ENCODE data around the gene MVP. TPM values are rescaled to one million over a fixed set of nuclear protein-coding genes. Genes with fewer than 3 reads are reported as not detected.
"Not testable (repeated sequence)": the region's sequence is repeated elsewhere in the genome, so short reads cannot be mapped to it uniquely, and the experiment has no call there.

Gene MVP
- total RNA-seq, 1 donor from 2014 or later = 177 TPM

DNA sequence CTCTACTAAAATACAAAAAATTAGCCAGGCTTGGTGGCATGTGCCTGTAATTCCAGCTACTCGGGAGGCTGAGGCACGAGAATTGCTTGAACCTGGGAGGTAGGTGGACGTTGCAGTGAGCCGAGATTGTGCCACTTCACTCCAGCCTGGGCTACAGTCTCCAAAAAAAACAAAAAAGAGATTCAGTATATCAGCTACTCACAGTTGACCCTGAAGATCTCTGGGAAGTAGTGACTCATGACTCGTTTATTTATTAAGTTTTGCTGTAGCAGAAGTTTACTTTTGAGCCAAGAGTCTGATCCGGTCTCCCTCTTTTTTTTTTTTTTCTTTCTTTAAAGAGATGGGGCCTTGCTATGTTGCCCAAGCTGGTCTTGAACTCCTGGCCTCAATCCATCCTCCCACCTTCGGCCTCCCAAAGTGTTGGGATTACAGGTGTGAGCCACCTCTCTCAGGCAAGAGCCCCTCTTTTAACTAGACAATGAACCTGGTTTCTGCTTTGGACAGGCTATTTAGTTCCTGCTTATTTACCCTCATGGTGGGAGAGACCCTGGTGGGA, 4.4 kb downstream of the MVP start:
- ChIA-PET POLR2A (interaction anchor here (2.0 kb wide), 1 partner anchor 8 kb away, joined by 7 read pairs; the partner anchor contains the start of gene PAGR1), CTCF (no interaction called here)
- intact Hi-C loops (cut with micrococcal nuclease) = no loop called here
- peaks cover 37% of the 10 kb centered on the region for H3K4me1 Mint-ChIP-seq
- TF ChIP-seq, protein P1, sequence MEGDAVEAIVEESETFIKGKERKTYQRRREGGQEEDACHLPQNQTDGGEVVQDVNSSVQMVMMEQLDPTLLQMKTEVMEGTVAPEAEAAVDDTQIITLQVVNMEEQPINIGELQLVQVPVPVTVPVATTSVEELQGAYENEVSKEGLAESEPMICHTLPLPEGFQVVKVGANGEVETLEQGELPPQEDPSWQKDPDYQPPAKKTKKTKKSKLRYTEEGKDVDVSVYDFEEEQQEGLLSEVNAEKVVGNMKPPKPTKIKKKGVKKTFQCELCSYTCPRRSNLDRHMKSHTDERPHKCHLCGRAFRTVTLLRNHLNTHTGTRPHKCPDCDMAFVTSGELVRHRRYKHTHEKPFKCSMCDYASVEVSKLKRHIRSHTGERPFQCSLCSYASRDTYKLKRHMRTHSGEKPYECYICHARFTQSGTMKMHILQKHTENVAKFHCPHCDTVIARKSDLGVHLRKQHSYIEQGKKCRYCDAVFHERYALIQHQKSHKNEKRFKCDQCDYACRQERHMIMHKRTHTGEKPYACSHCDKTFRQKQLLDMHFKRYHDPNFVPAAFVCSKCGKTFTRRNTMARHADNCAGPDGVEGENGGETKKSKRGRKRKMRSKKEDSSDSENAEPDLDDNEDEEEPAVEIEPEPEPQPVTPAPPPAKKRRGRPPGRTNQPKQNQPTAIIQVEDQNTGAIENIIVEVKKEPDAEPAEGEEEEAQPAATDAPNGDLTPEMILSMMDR (IDR thresholded peaks at IDR 0.05) = no peak
- ATAC-seq (ENCODE audit: low read depth) (no peak), DNase-seq (no peak)
- H3K9me3 Mint-ChIP-seq = no peaks in the 10 kb centered on the region
- H3K27me3 Mint-ChIP-seq = no peaks in the 10 kb centered on the region
- H3K27ac Mint-ChIP-seq = peak overlapping the region; percentile 12
- H3K4me3 Mint-ChIP-seq = no peak overlapping the region
- H3K36me3 Mint-ChIP-seq (ENCODE audit: low read depth) = peaks cover 22% of the 10 kb centered on the region

DNA sequence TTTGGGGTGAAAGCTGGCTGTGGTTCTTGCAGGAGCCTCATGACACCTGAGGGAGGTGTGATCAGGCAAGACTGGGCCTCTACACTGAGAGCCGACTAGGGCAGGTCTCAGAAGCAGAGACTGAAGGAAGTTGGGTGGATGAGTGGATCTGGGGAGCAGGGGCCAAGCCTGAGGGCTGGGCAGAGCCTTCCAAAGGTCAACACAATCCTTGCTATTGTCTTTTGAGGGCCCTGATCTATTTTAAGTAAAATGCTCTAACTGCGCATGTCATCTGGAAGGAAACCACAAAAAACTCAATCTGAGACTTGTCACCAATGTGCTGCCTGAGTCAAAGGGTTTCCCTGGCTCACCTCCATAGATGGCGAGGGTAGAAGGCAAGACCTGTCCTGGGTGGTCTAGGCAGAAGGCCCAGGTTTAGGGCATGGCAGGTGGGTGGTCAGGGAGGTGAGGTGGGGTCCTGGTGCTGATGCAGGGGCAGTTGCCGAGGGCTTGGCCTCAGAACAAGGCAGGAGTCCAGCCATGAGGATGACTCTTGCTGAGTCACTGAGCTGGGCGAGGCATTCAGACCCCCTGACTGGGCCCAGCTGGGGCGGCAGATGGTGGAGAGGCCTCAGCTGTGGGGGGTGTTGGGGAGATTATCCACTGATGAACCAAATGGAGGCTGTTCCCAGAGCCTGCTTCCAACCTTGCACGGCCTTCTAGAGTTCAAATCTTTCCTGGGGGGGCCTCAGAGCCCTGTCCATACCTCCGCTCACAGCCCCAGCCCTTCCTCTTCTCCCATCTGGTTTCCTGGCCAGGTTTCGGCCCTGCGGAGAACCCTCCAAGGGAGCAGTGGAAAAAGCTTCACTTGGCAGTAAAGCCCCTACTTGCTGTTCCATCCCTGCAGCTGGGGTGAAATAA, 5.1 kb downstream of the MVP start:
- ChIA-PET POLR2A (interaction anchor here (2.0 kb wide), 1 partner anchor 9 kb away, joined by 7 read pairs; the partner anchor contains the start of gene PAGR1), CTCF (no interaction called here)
- H3K4me1 Mint-ChIP-seq = peaks cover 29% of the 10 kb centered on the region
- no peaks in the 10 kb centered on the region for H3K27me3 Mint-ChIP-seq
- DNase-seq = no peak
- H3K27ac Mint-ChIP-seq = peak overlapping the region; percentile 12
- TF ChIP-seq, protein P1 (IDR thresholded peaks at IDR 0.05) = no peak
- intact Hi-C loops (cut with micrococcal nuclease) = no loop called here
- no peak for ATAC-seq (ENCODE audit: low read depth)
- peaks cover 19% of the 10 kb centered on the region for H3K36me3 Mint-ChIP-seq (ENCODE audit: low read depth)
- H3K9me3 Mint-ChIP-seq = no peaks in the 10 kb centered on the region
- no peak overlapping the region for H3K4me3 Mint-ChIP-seq

DNA sequence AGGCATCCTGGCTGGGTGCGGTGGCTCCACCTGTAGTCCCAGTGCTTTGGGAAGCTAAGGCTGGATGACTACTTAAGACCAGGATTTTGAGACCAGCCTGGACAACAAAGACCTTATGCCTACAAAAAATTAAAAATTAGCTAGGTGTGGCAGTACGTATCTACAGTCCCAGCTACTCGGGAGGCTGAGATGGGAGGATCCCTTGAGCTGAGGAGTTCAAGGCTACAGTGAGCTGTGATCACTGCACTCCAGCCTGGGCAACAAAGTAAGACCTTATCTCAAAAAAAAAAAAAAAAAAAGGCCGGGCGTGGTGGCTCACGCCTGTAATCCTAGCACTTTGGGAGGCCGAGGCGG, 6.1 kb downstream of the MVP start:
- H3K36me3 Mint-ChIP-seq (ENCODE audit: low read depth) = peaks cover 21% of the 10 kb centered on the region
- ChIA-PET POLR2A (interaction anchor here (0.6 to 2.0 kb wide), 3 partner anchors 8 to 32 kb away, joined by 3 to 7 read pairs (median 4); partner anchors contain the start of gene PAGR1), CTCF (no interaction called here)
- H3K4me3 Mint-ChIP-seq = no peak overlapping the region
- intact Hi-C loops (cut with micrococcal nuclease) = no loop called here
- no peak for ATAC-seq (ENCODE audit: low read depth)
- H3K9me3 Mint-ChIP-seq = no peaks in the 10 kb centered on the region
- TF ChIP-seq, protein P1 (IDR thresholded peaks at IDR 0.05) = no peak
- H3K27me3 Mint-ChIP-seq = no peaks in the 10 kb centered on the region
- no peak for DNase-seq
- H3K27ac Mint-ChIP-seq = no peak overlapping the region
- peaks cover 20% of the 10 kb centered on the region for H3K4me1 Mint-ChIP-seq

DNA sequence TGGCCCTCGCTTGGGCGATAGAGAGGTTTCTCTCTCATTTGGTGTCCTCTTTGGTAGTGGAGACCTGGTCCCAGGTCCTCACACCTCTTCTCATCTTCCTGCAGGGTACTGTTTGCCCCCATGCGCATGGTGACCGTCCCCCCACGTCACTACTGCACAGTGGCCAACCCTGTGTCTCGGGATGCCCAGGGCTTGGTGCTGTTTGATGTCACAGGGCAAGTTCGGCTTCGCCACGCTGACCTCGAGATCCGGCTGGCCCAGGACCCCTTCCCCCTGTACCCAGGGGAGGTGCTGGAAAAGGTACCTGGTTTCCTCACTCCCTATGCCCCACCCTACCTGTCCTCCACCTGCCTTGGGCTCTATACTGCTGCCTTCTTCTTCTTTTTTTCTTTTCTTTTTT, 10.5 kb downstream of the MVP start:
- CTCF ChIA-PET = no interaction called here
- POLR2A ChIA-PET = no interaction called here
- Mint-ChIP-seq H3K36me3 (ENCODE audit: low read depth) (peaks cover 46% of the 10 kb centered on the region), H3K27me3 (no peaks in the 10 kb centered on the region), H3K4me3 (no peak overlapping the region), H3K27ac (no peak overlapping the region), H3K4me1 (no peaks in the 10 kb centered on the region), H3K9me3 (no peaks in the 10 kb centered on the region)
- ATAC-seq (ENCODE audit: low read depth) (no peak), DNase-seq (no peak)
- intact Hi-C loops (cut with micrococcal nuclease) = no loop called here
- TF ChIP-seq, protein P1 (IDR thresholded peaks at IDR 0.05) = no peak

DNA sequence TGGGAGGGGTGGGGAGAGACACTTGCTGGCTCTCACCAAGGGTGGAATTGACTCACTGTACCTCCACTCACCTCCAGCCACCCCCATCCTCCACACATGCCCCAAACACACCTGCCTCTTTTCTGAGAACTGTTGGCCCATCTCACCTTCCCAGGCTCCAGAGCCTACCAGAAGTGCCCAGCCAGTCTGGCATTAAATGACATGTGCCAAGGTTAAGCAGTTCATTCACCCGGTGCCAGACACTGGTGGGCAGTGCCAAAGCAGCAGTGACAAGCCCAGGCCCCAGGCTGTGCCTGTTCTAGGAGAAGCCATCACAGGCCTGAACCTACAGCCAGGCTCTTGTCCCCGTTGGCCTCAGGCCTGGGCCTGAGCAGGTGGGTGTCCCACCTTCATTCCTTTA, 11.2 kb downstream of the MVP start:
- ATAC-seq (ENCODE audit: low read depth) (no peak), DNase-seq (no peak)
- TF ChIP-seq, protein P1 (IDR thresholded peaks at IDR 0.05) = no peak
- H3K36me3 Mint-ChIP-seq (ENCODE audit: low read depth) = peaks cover 49% of the 10 kb centered on the region
- no peak overlapping the region for H3K4me3 Mint-ChIP-seq
- CTCF ChIA-PET = no interaction called here
- no peaks in the 10 kb centered on the region for H3K27me3 Mint-ChIP-seq
- POLR2A ChIA-PET = no interaction called here
- no peaks in the 10 kb centered on the region for H3K9me3 Mint-ChIP-seq
- H3K4me1 Mint-ChIP-seq = no peaks in the 10 kb centered on the region
- no peak overlapping the region for H3K27ac Mint-ChIP-seq
- intact Hi-C loops (cut with micrococcal nuclease) = no loop called here

DNA sequence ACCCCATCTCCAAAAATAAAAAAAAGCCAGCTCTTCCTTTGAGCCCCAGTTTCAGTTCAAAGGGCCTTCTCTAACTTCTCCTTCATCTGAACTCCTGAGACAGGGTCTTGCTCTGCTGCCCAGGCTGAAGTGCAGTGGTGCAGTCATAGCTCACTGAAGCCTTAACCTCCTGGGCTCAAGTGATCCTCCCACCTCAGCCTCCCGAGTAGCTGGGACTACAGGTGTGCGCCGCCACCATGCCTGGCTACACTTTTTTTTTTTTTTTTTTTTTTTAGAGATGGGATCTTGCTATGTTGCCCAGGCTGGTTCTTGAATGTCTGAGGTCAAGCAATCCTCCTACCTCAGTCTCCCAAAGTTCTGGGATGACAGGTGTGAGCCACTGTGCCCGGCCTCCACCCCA, 13.0 kb downstream of the MVP start:
- H3K4me1 Mint-ChIP-seq; H3K9me3 Mint-ChIP-seq; H3K27ac Mint-ChIP-seq; intact Hi-C loops (cut with micrococcal nuclease); H3K27me3 Mint-ChIP-seq; H3K4me3 Mint-ChIP-seq; DNase-seq; ATAC-seq (ENCODE audit: low read depth): not testable (repeated sequence)
- H3K36me3 Mint-ChIP-seq (ENCODE audit: low read depth) = peaks cover 63% of the 10 kb centered on the region
- ChIA-PET CTCF (interaction anchor here (0.6 kb wide), 1 partner anchor 513 kb away, joined by 3 read pairs; no protein-coding TSS in a partner anchor), POLR2A (interaction anchor here (0.6 to 0.7 kb wide), 2 partner anchors 18 to 141 kb away, joined by 3 to 4 read pairs; partner anchors contain the start of gene TAOK2)
